K562 (cell line): ENCODE results near the gene POLR1A. TPM values are rescaled to one million over a fixed set of nuclear protein-coding genes. Genes with fewer than 3 reads are reported as not detected.
A peak's percentile ranks its signal among the peaks of the same experiment; 100 is the strongest.

Experiments
- ATAC-seq: fragments of 200-7000 bp; cut with Tn5 transposase; 3 replicates; pipeline ENCODE4 v1.9.1; 2020; ENCODE audit warnings: moderate library complexity
- BruUV-seq: library from RNA; stranded (reverse); fragments of 400-500 nt; replicated peaks from 2 replicates; lab custom pipeline; 2021; lab: Mats Ljungman, UMichigan
- CTCF ChIA-PET: fragments of 300-600 bp; formaldehyde crosslinking; extraction: SDS; loops from one replicate; lab custom pipeline; 2021; ENCODE audit warnings: low intra/inter-chr PET ratio; lab: Yijun Ruan, JAX
- POLR2A ChIA-PET: fragments of 300-600, 350-650 bp; sonication (Branson Sonifier 250); formaldehyde crosslinking; extraction: SDS; loops from one replicate; lab custom pipeline; 2021; ENCODE audit warnings: antibody characterized with exemption, inconsistent platforms; lab: Yijun Ruan, JAX
- DNase-seq, 4 experiments: peaks; one replicate each; pipeline versions ENCODE4 v3.0.0 to v3.0.0-alpha.2; 2011 to 2018; ENCODE audit warnings: low spot score in 3 of 4, mixed read lengths in 3 of 4; ENCODE audit errors: extremely low read depth in 1 of 4
- FAIRE-seq: peaks from 2 replicates; lab custom pipeline; 2011; peaks lifted over from hg19 to GRCh38; lab: Jason Lieb, UNC
- H2AFZ ChIP-seq: 2 replicates; pipeline ENCODE4 v1.6.0; 2011; ENCODE audit warnings: low read depth, low read length, control low read depth, inconsistent platforms
- H3K27ac ChIP-seq: fragments of 200-600 bp; 3 replicates; pipeline ENCODE4 v1.8.0; 2011; ENCODE audit warnings: low read depth, mild to moderate bottlenecking, control low read depth, inconsistent platforms, low read length, moderate library complexity, mixed read lengths; ENCODE audit errors: extremely low read depth
- H3K27me3 ChIP-seq, 2 experiments: fragments of 300-600 bp in 1 of 2; 2 replicates in 1 of 2; 3 replicates in 1 of 2; pipeline versions ENCODE4 v1.6.0 to v1.8.0; 2011; ENCODE audit warnings: inconsistent platforms in 2 of 2, low read length in 2 of 2, mild to moderate bottlenecking in 1 of 2, mixed read lengths in 1 of 2, moderate library complexity in 1 of 2; ENCODE audit not compliant: control insufficient read depth in 2 of 2, insufficient read depth in 2 of 2
- H3K36me3 ChIP-seq: fragments of 300-600 bp; 3 replicates; pipeline ENCODE4 v1.8.0; 2011; ENCODE audit warnings: mild to moderate bottlenecking, low read length, inconsistent platforms; ENCODE audit not compliant: control insufficient read depth, insufficient read depth
- H3K4me1 ChIP-seq, 2 experiments: fragments of 200-600 bp in 1 of 2; replicated peaks in 1 of 2; 2 replicates in 1 of 2; 3 replicates in 1 of 2; pipeline versions ENCODE4 v1.5.1 to v1.8.0; 2011; ENCODE audit warnings: inconsistent platforms in 2 of 2, low read length in 2 of 2, mild to moderate bottlenecking in 1 of 2, mixed read lengths in 1 of 2, moderate library complexity in 1 of 2; ENCODE audit not compliant: control insufficient read depth in 2 of 2, insufficient read depth in 2 of 2
- H3K4me2 ChIP-seq: 2 replicates; pipeline ENCODE4 v1.6.1; 2011; ENCODE audit warnings: low read length, control low read depth, inconsistent platforms, mixed read lengths; ENCODE audit not compliant: insufficient read depth
- H3K4me3 ChIP-seq: fragments of 200-600 bp; sonication (generic), shearing (Covaris generic); 2 replicates; pipeline ENCODE4 v1.5.1; 2016; ENCODE audit warnings: control low read depth, inconsistent platforms
- H3K79me2 ChIP-seq: fragments of 200-600 bp; 3 replicates; pipeline ENCODE4 v1.8.0; 2011; ENCODE audit warnings: low read length, inconsistent platforms; ENCODE audit not compliant: control insufficient read depth, insufficient read depth
- H3K9ac ChIP-seq, 2 experiments: 2 replicates each; pipeline versions ENCODE4 v1.6.0 to v1.6.1; 2011; ENCODE audit warnings: low read depth in 2 of 2, low read length in 2 of 2, control low read depth in 1 of 2, inconsistent platforms in 1 of 2, mild to moderate bottlenecking in 1 of 2, mixed read lengths in 1 of 2; ENCODE audit not compliant: insufficient read depth in 1 of 2
- H3K9me1 ChIP-seq: one replicate; pipeline ENCODE4 v1.6.0; 2011; ENCODE audit warnings: inconsistent platforms, mild to moderate bottlenecking, low read length, moderate library complexity; ENCODE audit not compliant: control insufficient read depth, insufficient read depth
- H3K9me3 ChIP-seq: replicated peaks from 2 replicates; pipeline ENCODE4 v1.5.1; 2011; ENCODE audit warnings: low read depth, low read length, inconsistent platforms; ENCODE audit not compliant: control insufficient read depth, insufficient read depth
- H4K20me1 ChIP-seq: replicated peaks from 2 replicates; pipeline ENCODE4 v1.6.1; 2011; ENCODE audit warnings: low read length, inconsistent platforms, mixed read lengths; ENCODE audit not compliant: control insufficient read depth, insufficient read depth
- AFF1 ChIP-seq, 2 experiments: fragments of 450-650 bp; IDR thresholded peaks; 2 replicates each; pipeline ENCODE4 v1.6.1; 2018; ENCODE audit warnings: mild to moderate bottlenecking in 2 of 2, low read depth in 1 of 2; ENCODE audit not compliant: partially characterized antibody in 2 of 2
- BACH1 ChIP-seq: fragments of 200-800 bp; sonication (Bioruptor generic); IDR thresholded peaks from 2 replicates; pipeline ENCODE4 v1.6.1; 2016; ENCODE audit warnings: missing genetic modification characterization, missing compliant biosample characterization
- ELK3 ChIP-seq: fragments of 450-650 bp; formaldehyde crosslinking; IDR thresholded peaks from 2 replicates; pipeline ENCODE4 v1.4.0; 2020; ENCODE audit warnings: mild to moderate bottlenecking
- JUNB ChIP-seq: fragments of 450-650 bp; formaldehyde crosslinking; conservative IDR thresholded peaks from 2 replicates; pipeline ENCODE4 v1.4.0; 2020; ENCODE audit warnings: mild to moderate bottlenecking
- MIER1 ChIP-seq: fragments of 450-650 bp; IDR thresholded peaks from 2 replicates; pipeline ENCODE4 v1.6.1; 2016; ENCODE audit warnings: antibody characterized with exemption, mild to moderate bottlenecking, low read depth
- NR1H2 ChIP-seq: sonication (generic); formaldehyde crosslinking; IDR thresholded peaks from 2 replicates; pipeline ENCODE4 v1.4.0; 2020; ENCODE audit warnings: mild to moderate bottlenecking, missing genetic modification reagents
- SRF ChIP-seq, 2 experiments: fragments of 250-450, 450-650 bp in 1 of 2; sonication (Bioruptor Pico) in 1 of 2; sonication (generic) in 1 of 2; formaldehyde crosslinking; IDR thresholded peaks; 2 replicates each; pipeline versions ENCODE4 v1.5.0 to v1.5.1; 2020 to 2022; ENCODE audit warnings: mild to moderate bottlenecking in 1 of 2, missing genetic modification reagents in 1 of 2
- TAF1 ChIP-seq: IDR thresholded peaks from 2 replicates; pipeline ENCODE4 v1.6.1; 2011; ENCODE audit warnings: mild to moderate bottlenecking, low read length, moderate library complexity; ENCODE audit not compliant: insufficient read depth, control insufficient read depth, severe bottlenecking; ENCODE audit errors: extremely low read depth
- ZNF165 ChIP-seq: fragments of 250-450 bp; sonication (Bioruptor Pico); IDR thresholded peaks from 2 replicates; pipeline ENCODE4 v1.4.0; 2020; ENCODE audit warnings: borderline replicate concordance
- ZNF780A ChIP-seq: fragments of 250-450 bp; sonication (Bioruptor Pico); IDR thresholded peaks from 2 replicates; pipeline ENCODE4 v1.5.0; 2021; ENCODE audit warnings: mild to moderate bottlenecking
- WGBS: fragments of 100-300 bp; shearing (Covaris generic); methylation state at CpG from one replicate; pipeline ENCODE4 v1.1.6; 2016; ENCODE audit warnings: low coverage, mixed read lengths; ENCODE audit not compliant: insufficient coverage; ENCODE audit errors: missing lambda C conversion rate; 5-methylcytosine and 5-hydroxymethylcytosine counted together
- in situ Hi-C: fragments of 300-500 bp; cut with MboI; formaldehyde crosslinking; loops from 4 replicates; pipeline ENCODE4 v1.15.0; 2018; ENCODE audit warnings: inconsistent platforms, mixed read lengths
- intact Hi-C: fragments of 100-400 bp; cut with micrococcal nuclease; formaldehyde crosslinking; loops from 2 replicates; pipeline ENCODE4 v1.14.2; 2022
- polyA plus RNA-seq, 8 experiments: library from polyadenylated mRNA; depleted of rRNA in 4 of 8; stranded (reverse) in 5 of 8; unstranded in 3 of 8; fragments of >200 nt; fragmentation: Nextera tagmentation in 2 of 8; fragmentation: Illumina TruSeq in 1 of 8; extraction: Ambion mirVana in 2 of 8; extraction: Trizol in 1 of 8; gene quantifications; 2 replicates each; pipeline versions ENCODE4 v1.2.1 to v1.2.3, GENCODE V29; 2011 to 2014; ENCODE audit warnings: inconsistent platforms in 1 of 8, missing spikeins in 1 of 8
- total RNA-seq, 7 experiments: library from RNA; depleted of rRNA in 6 of 7; stranded (reverse); fragments of >200 nt in 6 of 7; fragmentation: Illumina TruSeq in 2 of 7; extraction: Trizol in 2 of 7; gene quantifications; 2 replicates each; pipeline versions ENCODE4 v1.2.1 to v1.2.3, GENCODE V29; 2011 to 2021; ENCODE audit warnings: low replicate concordance in 1 of 7

The POLR1A gene
- total and polyA plus RNA-seq, 9 of the 15 experiments (the other 6 are each of a cell fraction or from before 2014, with no cell fraction given), result 3.0 to 72.1 (median 21.8) TPM

- Histone ChIP-seq H4K20me1 (no peaks in the 10 kb centered on the region), H3K27me3 (no peaks in the 10 kb centered on the region), H3K9me3 (peaks cover 3% of the 10 kb centered on the region; the same call in 1 of the 2 replicates), H3K27ac (no peak overlapping the region), H2AFZ (peak overlapping the region; percentile 73), H3K36me3 (no peaks in the 10 kb centered on the region), H3K9ac (no peak overlapping the region), H3K4me1 (peaks cover 53 to 74% of the 10 kb centered on the region in 2 experiments), H3K79me2 (no peaks in the 10 kb centered on the region), H3K4me3 (no peak overlapping the region), H3K4me2 (no peak overlapping the region), H3K9me1 (no peaks in the 10 kb centered on the region)
- in situ Hi-C loops (no loop called here), intact Hi-C loops (loop anchor here (2.0 to 5.0 kb wide), 2 partner anchors 49 to 67 kb away; no protein-coding TSS in a partner anchor)
- POLR2A ChIA-PET, result no interaction called here
- no peak for FAIRE-seq
- WGBS, result 63% methylated on average over 1 of the region's 1 CpG
- BruUV-seq, result no TSS peak
- ATAC-seq, result no peak
- DNase-seq, result no peak
- no peak for TF ChIP-seq BACH1 (tag)
- TF ChIP-seq TAF1, result no peak
- no peak for TF ChIP-seq SRF (CRISPR knock-in tag; IDR thresholded peaks at IDR 0.05)
- TF ChIP-seq AFF1 (IDR thresholded peaks at IDR 0.05; ENCODE audit: low read depth in 1 of 2, partially characterized antibody in 2 of 2), result no peak
- TF ChIP-seq ZNF165, result no peak
- TF ChIP-seq ELK3 (CRISPR knock-in tag), result no peak
- no peak for TF ChIP-seq MIER1
- no peak for TF ChIP-seq ZNF780A (CRISPR knock-in tag)
- no peak for TF ChIP-seq JUNB (CRISPR knock-in tag)
- TF ChIP-seq NR1H2 (CRISPR knock-in tag), result no peak
- CTCF ChIA-PET, result interaction anchor here (0.6 kb wide), 1 partner anchor 179 kb away, joined by 4 read pairs; no protein-coding TSS in a partner anchor
These were observed 104.4 kb downstream of the POLR1A start for GRCh38 chr2:86001326-86001725.
